GM18511 (cell line): ENCODE measurements around the gene TCP11X1.
"Not testable (repeated sequence)": the region's sequence is repeated elsewhere in the genome, so short reads cannot be mapped to it uniquely, and the experiment has no call there.

Experiments
- ATAC-seq: cut with Tn5 transposase; IDR thresholded peaks from one replicate; pipeline ENCODE4 v1.9.1; 2021; ENCODE audit warnings: mild to moderate bottlenecking, moderate library complexity; ENCODE audit not compliant: unreplicated experiment

Gene TCP11X1

GRCh38 chrX:102214986-102215385, at the start of gene TCP11X1:
TSS of gene TCP11X1 (plus strand) at chrX:102215301.
- not testable (repeated sequence) for ATAC-seq

GRCh38 chrX:102185967-102186720, 29.0 kb upstream of the TCP11X1 start:
- no peak for ATAC-seq

- not testable (repeated sequence) for ATAC-seq
Measured at GRCh38 chrX:102207940-102208339, 7.2 kb upstream of the TCP11X1 start.

GRCh38 chrX:102216497-102216896, 1.4 kb downstream of the TCP11X1 start:
- ATAC-seq: not testable (repeated sequence)

- ATAC-seq: not testable (repeated sequence)
Measured at GRCh38 chrX:102235678-102236077, 20.6 kb downstream of the TCP11X1 start.

- ATAC-seq: not testable (repeated sequence)
Measured at GRCh38 chrX:102240265-102240664, 25.2 kb downstream of the TCP11X1 start.

- ATAC-seq: not testable (repeated sequence)
Measured at GRCh38 chrX:102246893-102247292, 31.8 kb downstream of the TCP11X1 start, which contains the start of gene NXF2. TSS of gene NXF2 (plus strand) at chrX:102247167. CDS start at chrX:102307079, 59,912 bp downstream.

GRCh38 chrX:102272231-102272630, 57.1 kb downstream of the TCP11X1 start:
- ATAC-seq: not testable (repeated sequence)
